ENCODE results near the gene DYNLL1. TPM values are rescaled to one million over a fixed set of nuclear protein-coding genes. Genes with fewer than 3 reads are reported as not detected.

Gene DYNLL1
- polyA plus RNA-seq, 1 experiment: 720 TPM

DNA sequence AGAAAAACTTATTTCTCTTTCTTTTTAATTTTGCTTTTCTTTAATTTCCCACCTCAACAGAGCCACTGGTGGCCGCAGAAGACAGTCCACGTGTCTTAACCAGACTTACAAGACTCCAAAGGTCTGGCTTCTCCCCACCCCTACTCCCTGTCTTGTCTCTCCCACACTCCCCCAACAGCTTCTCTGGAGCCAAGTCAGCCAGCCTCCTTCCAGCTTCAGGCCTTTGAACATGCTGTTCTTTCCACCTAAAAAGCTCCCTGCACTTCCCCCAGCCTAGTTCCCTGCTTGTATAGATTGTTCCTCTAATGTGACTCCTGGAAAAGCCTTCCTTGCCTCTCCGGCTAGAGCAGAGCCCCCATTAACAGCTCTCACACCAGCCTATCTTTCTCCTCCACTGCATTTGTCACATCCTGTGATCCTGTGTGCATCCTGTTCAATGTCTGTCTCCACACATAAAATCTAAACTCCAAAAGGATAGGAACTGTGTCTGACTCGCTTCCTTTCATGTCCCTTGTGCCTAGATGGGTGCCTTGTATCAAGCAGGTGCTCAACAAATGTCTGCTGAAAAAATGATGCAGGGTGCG is 7.8 kb upstream of the DYNLL1 start:
- ChIA-PET POLR2A (no interaction called here), CTCF (interaction anchor here (1.3 to 1.5 kb wide), 2 partner anchors 18 to 19 kb away, joined by 4 to 5 read pairs; no protein-coding TSS in a partner anchor)
- DNase-seq (ENCODE audit: low read depth, low spot score): no peak
- Histone ChIP-seq H3K27ac (ENCODE audit: low read depth, low read length) (no peak overlapping the region), H3K4me3 (ENCODE audit: low read depth, low read length) (no peak overlapping the region), H3K9me3 (ENCODE audit: control insufficient read depth, insufficient read depth, low read length) (no peaks in the 10 kb centered on the region), H3K27me3 (ENCODE audit: control insufficient read depth, insufficient read depth, low read length) (no peaks in the 10 kb centered on the region)
- TF ChIP-seq, protein P1, sequence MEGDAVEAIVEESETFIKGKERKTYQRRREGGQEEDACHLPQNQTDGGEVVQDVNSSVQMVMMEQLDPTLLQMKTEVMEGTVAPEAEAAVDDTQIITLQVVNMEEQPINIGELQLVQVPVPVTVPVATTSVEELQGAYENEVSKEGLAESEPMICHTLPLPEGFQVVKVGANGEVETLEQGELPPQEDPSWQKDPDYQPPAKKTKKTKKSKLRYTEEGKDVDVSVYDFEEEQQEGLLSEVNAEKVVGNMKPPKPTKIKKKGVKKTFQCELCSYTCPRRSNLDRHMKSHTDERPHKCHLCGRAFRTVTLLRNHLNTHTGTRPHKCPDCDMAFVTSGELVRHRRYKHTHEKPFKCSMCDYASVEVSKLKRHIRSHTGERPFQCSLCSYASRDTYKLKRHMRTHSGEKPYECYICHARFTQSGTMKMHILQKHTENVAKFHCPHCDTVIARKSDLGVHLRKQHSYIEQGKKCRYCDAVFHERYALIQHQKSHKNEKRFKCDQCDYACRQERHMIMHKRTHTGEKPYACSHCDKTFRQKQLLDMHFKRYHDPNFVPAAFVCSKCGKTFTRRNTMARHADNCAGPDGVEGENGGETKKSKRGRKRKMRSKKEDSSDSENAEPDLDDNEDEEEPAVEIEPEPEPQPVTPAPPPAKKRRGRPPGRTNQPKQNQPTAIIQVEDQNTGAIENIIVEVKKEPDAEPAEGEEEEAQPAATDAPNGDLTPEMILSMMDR (IDR thresholded peaks at IDR 0.05; ENCODE audit: low read depth, low read length): no peak

DNA sequence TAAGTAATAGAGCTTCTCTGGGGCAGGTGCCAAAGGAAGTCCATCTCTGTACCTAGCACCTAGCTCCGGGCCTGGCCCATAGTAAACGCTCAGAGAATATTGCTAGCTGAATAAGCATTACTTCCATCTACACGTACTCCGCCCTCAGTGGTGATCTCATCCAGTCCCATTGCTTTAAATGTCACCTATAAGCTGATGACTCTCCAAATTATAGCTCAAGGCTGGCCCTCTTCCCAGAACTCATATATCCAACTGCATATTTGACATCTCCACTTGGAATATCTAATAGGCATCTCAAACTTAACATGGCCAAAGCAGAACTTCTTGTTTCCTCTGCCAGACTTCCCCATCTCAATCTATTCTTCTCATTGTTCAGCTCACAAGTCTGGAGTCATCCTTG is 6.9 kb upstream of the DYNLL1 start:
- Histone ChIP-seq H3K27me3 (ENCODE audit: control insufficient read depth, insufficient read depth, low read length) (no peaks in the 10 kb centered on the region), H3K9me3 (ENCODE audit: control insufficient read depth, insufficient read depth, low read length) (no peaks in the 10 kb centered on the region), H3K4me3 (ENCODE audit: low read depth, low read length) (no peak overlapping the region), H3K27ac (ENCODE audit: low read depth, low read length) (no peak overlapping the region)
- CTCF ChIA-PET: interaction anchor here (1.3 to 1.5 kb wide), 2 partner anchors 19 to 20 kb away, joined by 4 to 5 read pairs; no protein-coding TSS in a partner anchor
- DNase-seq (ENCODE audit: low read depth, low spot score): no peak
- POLR2A ChIA-PET: no interaction called here
- TF ChIP-seq, protein P1 (IDR thresholded peaks at IDR 0.05; ENCODE audit: low read depth, low read length): no peak

DNA sequence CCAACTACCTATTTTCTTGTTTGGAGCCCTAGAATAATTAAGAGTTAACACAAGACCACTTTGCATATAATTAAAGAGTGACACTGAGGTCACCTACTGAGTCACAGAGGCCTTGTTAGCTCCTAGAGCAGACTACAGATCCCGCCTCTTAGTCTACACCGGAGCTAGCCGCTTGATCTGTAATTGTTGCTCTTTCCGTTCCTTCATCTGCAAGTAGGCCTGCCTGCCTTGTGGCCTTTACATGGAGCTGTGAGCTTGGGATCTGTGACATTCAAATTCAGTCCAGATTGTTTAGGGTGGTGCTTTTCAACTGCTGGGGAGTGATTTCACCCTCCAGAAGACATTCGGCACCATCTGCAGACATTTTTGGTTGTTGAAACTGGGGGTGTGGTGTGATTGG is 5.6 kb upstream of the DYNLL1 start:
- Histone ChIP-seq H3K4me3 (ENCODE audit: low read depth, low read length) (no peak overlapping the region), H3K27ac (ENCODE audit: low read depth, low read length) (no peak overlapping the region), H3K9me3 (ENCODE audit: control insufficient read depth, insufficient read depth, low read length) (no peaks in the 10 kb centered on the region), H3K27me3 (ENCODE audit: control insufficient read depth, insufficient read depth, low read length) (no peaks in the 10 kb centered on the region)
- POLR2A ChIA-PET: no interaction called here
- CTCF ChIA-PET: no interaction called here
- no peak for DNase-seq (ENCODE audit: low read depth, low spot score)
- TF ChIP-seq, protein P1 (IDR thresholded peaks at IDR 0.05; ENCODE audit: low read depth, low read length): no peak

DNA sequence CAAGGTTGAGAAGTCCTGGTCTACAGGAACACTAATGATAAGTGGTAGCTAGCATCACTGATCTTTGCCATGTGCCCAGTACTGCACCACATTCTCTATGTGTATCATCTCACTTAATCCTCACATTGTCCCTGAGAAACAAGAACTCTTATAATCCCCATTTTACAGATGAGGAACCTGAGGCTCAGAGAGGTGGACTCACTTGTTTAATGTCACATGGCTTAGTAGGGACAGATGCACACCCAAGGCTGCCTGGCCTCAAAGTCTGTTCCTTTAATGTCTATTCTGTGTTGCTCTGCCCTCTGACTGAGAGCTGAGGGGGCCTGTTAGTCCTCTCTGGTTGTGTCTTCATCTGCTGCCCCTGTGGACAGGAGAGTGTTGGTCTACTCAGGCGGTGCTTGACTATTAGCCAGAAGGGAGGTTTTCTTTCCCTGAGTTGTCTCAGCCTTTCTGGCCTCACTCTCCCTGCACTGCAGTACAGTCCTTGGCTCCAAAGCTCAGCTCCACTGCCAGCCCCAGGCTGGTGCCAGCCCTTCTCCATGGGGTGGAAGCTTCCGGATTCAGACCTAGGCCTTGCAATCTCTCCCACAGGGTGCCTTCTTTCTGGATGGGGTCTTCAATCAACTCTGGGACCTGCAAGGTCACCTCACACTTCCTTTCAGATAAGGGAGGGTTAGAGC is 4.9 kb upstream of the DYNLL1 start:
- no peaks in the 10 kb centered on the region for H3K27me3 ChIP-seq (ENCODE audit: control insufficient read depth, insufficient read depth, low read length)
- H3K9me3 ChIP-seq (ENCODE audit: control insufficient read depth, insufficient read depth, low read length): no peaks in the 10 kb centered on the region
- no peak for DNase-seq (ENCODE audit: low read depth, low spot score)
- CTCF ChIA-PET: interaction anchor here (0.7 kb wide), 1 partner anchor 21 kb away, joined by 3 read pairs; no protein-coding TSS in a partner anchor
- no peak overlapping the region for H3K4me3 ChIP-seq (ENCODE audit: low read depth, low read length)
- POLR2A ChIA-PET: no interaction called here
- TF ChIP-seq, protein P1 (IDR thresholded peaks at IDR 0.05; ENCODE audit: low read depth, low read length): no peak
- H3K27ac ChIP-seq (ENCODE audit: low read depth, low read length): no peak overlapping the region

DNA sequence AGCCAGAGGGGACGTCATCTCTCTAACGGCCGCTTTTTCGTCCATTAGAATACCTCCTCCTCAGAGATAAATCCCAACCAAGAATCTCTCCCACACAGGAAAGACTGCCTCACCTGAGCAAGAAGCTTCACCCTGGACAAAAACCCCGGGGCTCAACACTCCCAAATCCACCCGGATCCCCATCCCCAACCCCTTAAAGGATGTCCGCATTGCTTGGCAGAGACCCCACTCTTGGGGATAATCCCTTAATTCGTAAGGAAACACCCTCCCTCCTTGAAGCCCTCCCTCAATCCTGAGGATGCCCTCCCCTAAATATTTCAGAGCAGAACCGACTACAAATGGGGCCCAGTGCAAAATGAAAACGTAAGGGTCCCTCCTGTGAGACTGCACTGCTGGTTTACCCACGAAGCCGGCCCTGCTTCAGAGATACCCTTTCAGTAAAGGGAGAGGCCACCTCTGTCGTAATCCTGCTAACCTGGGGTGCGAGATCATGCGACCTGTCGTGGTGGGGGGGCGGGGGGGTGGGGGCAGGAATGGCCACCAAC is 655 bp upstream of the DYNLL1 start:
- Histone ChIP-seq H3K27me3 (ENCODE audit: control insufficient read depth, insufficient read depth, low read length) (no peaks in the 10 kb centered on the region), H3K9me3 (ENCODE audit: control insufficient read depth, insufficient read depth, low read length) (no peaks in the 10 kb centered on the region), H3K4me3 (ENCODE audit: low read depth, low read length) (peak overlapping the region; percentile 64), H3K27ac (ENCODE audit: low read depth, low read length) (no peak overlapping the region)
- POLR2A ChIA-PET: interaction anchor here (0.5 to 1.9 kb wide), 8 partner anchors 12 to 812 kb away, joined by 3 to 10 read pairs (median 4); partner anchors contain the start of gene COQ5
- TF ChIP-seq, protein P1 (IDR thresholded peaks at IDR 0.05; ENCODE audit: low read depth, low read length): no peak
- DNase-seq (ENCODE audit: low read depth, low spot score): no peak
- CTCF ChIA-PET: interaction anchor here (0.6 to 2.0 kb wide), 4 partner anchors 26 to 193 kb away, joined by 3 to 10 read pairs (median 4); partner anchors contain the start of genes SIRT4 and SRSF9
